Measurements from ENCODE around the gene EEFSEC.

The EEFSEC gene

GRCh38 chr3:128445357-128445756 lies 292.1 kb downstream of the EEFSEC start:
- no peak for DNase-seq (ENCODE audit: low read depth in 2 of 2)

DNA sequence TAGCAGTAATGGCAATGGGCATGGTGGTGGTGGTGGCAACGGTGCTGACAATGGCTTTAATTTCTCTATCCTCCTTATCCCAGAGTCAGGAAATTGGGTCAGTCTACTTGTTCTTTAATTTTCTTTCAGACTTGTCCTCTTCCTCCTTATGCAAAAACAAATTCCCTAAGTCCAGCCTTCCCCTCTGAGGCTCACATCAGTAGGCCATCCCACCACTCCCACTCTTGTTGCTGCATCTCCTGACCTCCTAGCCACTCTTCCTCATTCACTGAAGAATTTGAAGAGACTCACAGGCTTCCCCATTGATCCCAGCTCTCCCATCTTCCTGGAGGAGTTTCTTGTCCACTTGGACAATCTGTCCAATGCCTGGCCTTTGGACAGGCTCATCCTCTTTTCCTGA lies 293.5 kb downstream of the EEFSEC start:
- DNase-seq (ENCODE audit: low read depth in 2 of 2) = no peak

GRCh38 chr3:128447561-128448013 lies 294.3 kb downstream of the EEFSEC start:
- no peak for DNase-seq (ENCODE audit: low read depth in 2 of 2)

DNA sequence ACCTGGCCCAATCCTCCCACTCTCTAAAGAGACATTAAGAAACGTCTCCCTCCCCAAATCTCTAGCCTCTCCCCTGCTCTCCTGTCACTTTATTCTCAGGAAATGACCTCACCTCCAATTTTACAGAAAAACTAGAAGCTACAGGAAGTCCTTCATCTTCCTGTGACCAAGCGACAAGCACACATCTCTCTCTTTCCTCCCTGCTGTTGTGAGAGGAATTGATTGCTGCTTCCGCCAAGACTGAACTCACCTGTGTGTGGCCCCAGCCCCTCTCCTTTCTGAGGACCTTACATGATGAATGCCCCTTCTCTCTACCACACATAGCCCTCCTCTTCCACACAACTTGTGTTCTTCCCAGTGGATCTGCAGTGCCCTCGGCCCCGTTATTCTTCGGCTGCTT lies 295.2 kb downstream of the EEFSEC start:
- no peak for DNase-seq (ENCODE audit: low read depth in 2 of 2)

- no peak for DNase-seq (ENCODE audit: low read depth in 2 of 2)
These were observed 295.9 kb downstream of the EEFSEC start for GRCh38 chr3:128449111-128449638.

- DNase-seq (ENCODE audit: low read depth in 2 of 2) = no peak
These were observed 298.8 kb downstream of the EEFSEC start for GRCh38 chr3:128452120-128452519.

- no peak for DNase-seq (ENCODE audit: low read depth in 2 of 2)
These were observed 299.5 kb downstream of the EEFSEC start for GRCh38 chr3:128452678-128453275.

DNA sequence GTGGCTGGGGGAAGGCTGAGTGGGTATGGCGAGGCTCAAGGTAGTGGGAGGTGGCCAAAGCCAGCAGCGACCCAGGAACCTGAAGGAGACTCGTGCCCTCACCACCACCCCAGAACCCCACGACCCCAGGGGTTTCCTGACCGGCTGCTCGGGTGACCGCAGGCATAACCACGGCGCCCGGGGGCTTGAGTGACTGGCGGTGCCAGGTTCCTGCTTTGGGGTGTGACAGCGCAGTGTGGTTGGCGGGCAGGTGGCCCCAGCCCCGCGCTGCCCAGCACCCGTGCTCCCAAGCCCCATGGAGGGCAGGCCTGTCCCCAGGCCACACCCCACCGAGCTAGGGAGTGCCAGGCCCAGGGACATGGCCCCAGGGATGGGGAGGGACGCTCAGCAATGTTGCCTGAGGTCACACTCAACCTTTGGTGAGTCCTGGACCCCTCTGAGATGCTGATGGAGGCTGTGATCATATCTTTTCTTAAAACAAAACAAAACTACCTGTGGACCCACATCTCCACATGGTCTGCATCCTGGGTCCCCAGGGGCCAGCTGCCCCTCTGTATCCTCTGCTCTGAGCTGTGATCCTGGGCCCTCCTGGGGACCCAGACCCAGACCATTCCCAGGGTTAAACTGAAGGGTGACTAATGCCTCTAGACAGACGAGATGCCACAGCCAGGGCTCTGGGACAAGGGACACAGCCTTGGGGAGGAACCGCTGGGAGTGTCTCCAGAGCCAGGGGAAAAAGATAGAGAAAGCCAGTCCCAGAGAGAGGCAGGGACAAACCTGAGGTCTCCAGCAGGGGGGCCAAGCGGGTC lies 300.4 kb downstream of the EEFSEC start:
- no peak for DNase-seq (ENCODE audit: low read depth in 2 of 2)

DNA sequence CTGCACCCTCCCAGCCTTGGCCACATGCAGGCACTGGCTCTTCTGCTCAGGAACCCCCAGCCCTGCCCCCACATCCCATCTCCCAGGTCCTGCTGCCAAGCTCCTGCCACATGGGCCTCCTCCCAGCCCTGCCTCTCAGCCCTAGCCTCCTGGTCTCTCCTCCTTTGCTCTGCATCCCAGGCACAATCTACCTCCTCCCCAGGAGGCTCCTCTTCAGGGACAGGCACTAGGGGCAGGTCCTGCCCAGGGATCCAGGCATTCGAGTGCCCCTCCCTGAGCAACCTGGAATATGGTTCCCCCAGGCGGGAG lies 301.0 kb downstream of the EEFSEC start:
- no peak for DNase-seq (ENCODE audit: low read depth in 2 of 2)

DNA sequence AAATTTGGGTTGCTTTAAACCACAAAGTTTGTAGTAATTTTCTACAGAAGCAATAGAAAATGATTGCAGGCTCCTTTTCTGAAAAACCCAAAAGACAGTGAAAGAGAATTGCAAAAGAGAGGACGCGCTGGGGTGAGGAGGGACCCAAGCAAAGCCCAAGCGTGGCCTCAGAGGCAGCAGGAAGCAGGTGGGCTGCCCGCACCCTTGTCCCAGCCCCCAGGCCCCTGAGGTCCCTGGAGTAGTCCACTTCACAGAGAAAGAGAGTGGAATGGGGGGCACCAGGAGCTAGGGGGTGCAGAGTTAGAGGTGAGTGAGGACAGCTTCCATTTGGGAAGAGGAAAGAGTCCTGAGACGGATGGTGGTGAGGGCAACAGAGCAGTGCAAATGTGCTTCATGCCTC lies 301.8 kb downstream of the EEFSEC start:
- DNase-seq (ENCODE audit: low read depth in 2 of 2) = no peak

GRCh38 chr3:128455786-128456748 lies 302.8 kb downstream of the EEFSEC start:
- DNase-seq (ENCODE audit: low read depth in 2 of 2) = no peak

- no peak for DNase-seq (ENCODE audit: low read depth in 2 of 2)
These were observed 303.8 kb downstream of the EEFSEC start for GRCh38 chr3:128456776-128457715.

DNA sequence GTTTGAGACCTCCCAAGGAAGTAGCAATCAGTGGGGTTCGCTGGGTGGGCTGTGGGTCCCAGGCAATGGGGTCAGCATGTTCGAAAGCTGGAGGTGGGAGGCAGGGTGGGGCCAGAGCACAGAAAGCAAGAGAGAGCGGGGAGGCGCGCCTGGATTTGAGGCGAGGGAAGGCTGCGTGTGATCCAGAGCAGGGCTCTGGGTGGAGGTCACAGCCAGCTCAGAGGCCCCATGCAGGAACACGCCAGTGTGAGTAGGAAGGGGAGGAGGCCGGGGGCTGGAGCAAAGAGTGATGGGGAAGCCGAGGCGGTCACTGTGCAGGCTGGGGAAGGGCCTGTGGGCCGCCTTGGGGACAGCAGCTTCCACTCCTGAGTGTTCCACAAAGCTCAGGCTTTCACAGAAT lies 304.7 kb downstream of the EEFSEC start:
- no peak for DNase-seq (ENCODE audit: low read depth in 2 of 2)
